Body of pancreas (tissue), 4 donors: ENCODE data around the gene KIF6.

Experiments
- POLR2A ChIP-seq, 3 donors: fragments of 450-650 bp; IDR thresholded peaks; one replicate each; pipeline ENCODE4 v1.6.1; 2016; ENCODE audit warnings: antibody characterized with exemption in 3 of 3, mild to moderate bottlenecking in 2 of 3
- TF ChIP-seq, protein P1 (sequence below), 7 experiments: fragments of 450-650 bp in 4 of 7; fragments of 200-600 bp in 3 of 7; sonication (generic) in 3 of 7; IDR thresholded peaks; one replicate each; pipeline ENCODE4 v1.5.1; 2016 to 2019; ENCODE audit warnings: antibody characterized with exemption in 7 of 7

DNA sequence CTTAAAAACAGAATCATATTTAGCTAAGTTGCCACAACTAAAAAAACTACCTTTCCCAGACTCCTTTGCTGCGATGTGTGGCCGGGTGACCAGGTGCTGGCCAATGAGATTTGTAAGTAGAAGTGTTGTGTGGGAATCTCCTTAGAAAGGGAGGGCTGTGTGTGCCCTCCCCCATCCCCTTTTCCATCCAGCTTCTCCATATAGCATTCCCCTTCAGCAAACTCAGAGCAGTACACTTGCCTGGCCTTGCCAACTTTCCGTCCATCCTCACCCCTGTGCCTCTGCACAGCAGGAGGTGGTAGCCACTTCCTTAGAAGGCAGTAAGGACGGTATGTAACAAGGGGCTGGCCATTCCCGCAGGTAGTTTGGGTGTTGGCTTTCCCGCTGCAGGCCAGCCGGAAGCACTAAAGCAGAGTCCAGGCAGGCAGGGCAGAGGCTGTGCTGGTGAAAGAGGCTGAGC lies 380.4 kb downstream of the KIF6 start:
- TF ChIP-seq, protein P1, sequence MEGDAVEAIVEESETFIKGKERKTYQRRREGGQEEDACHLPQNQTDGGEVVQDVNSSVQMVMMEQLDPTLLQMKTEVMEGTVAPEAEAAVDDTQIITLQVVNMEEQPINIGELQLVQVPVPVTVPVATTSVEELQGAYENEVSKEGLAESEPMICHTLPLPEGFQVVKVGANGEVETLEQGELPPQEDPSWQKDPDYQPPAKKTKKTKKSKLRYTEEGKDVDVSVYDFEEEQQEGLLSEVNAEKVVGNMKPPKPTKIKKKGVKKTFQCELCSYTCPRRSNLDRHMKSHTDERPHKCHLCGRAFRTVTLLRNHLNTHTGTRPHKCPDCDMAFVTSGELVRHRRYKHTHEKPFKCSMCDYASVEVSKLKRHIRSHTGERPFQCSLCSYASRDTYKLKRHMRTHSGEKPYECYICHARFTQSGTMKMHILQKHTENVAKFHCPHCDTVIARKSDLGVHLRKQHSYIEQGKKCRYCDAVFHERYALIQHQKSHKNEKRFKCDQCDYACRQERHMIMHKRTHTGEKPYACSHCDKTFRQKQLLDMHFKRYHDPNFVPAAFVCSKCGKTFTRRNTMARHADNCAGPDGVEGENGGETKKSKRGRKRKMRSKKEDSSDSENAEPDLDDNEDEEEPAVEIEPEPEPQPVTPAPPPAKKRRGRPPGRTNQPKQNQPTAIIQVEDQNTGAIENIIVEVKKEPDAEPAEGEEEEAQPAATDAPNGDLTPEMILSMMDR (IDR thresholded peaks at IDR 0.05) = no peak
- no peak for TF ChIP-seq POLR2A (IDR thresholded peaks at IDR 0.05)
